SW480 (cell line): ENCODE measurements around the gene TCF7L2.
"Not testable (repeated sequence)": the region's sequence is repeated elsewhere in the genome, so short reads cannot be mapped to it uniquely, and the experiment has no call there.

Experiments used
- DNase-seq: peaks from one replicate; pipeline ENCODE4 v3.0.0-alpha.2; 2016; ENCODE audit warnings: low spot score

TCF7L2 gene

DNA sequence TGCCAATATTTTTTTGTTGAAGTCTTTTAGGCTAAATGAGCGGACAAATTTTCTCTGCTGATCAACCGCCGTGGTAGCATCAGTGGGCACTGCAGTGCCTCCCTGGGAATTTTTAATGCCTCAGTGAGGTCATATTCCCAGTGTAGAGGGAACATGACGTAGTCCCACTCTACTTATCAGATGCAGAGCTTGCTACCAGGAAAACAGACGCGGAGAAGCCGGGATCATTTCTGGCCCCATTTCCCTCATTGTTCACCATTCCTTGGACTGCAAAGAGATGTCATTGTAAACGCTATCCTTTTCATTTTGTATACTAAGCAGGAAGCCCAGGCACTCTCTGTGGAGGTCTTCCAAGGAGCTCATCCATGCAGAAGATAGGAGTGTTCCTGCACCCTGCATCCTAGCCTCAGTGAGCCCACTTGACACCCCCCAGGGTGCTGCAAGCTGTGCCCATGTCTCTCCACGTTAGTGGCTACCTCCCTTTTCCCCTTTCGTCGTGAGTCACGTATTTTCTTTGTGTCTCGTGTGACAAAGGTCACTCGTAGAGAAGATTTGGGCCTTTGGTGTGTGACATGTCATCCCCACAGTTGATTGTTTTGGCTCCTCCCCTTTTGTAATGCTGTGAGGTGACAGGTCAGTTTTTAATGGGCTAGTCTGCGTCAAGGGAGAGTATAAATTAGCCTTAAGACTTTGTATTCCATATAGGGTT is 145.5 kb downstream of the TCF7L2 start:
- no peak for DNase-seq

DNA sequence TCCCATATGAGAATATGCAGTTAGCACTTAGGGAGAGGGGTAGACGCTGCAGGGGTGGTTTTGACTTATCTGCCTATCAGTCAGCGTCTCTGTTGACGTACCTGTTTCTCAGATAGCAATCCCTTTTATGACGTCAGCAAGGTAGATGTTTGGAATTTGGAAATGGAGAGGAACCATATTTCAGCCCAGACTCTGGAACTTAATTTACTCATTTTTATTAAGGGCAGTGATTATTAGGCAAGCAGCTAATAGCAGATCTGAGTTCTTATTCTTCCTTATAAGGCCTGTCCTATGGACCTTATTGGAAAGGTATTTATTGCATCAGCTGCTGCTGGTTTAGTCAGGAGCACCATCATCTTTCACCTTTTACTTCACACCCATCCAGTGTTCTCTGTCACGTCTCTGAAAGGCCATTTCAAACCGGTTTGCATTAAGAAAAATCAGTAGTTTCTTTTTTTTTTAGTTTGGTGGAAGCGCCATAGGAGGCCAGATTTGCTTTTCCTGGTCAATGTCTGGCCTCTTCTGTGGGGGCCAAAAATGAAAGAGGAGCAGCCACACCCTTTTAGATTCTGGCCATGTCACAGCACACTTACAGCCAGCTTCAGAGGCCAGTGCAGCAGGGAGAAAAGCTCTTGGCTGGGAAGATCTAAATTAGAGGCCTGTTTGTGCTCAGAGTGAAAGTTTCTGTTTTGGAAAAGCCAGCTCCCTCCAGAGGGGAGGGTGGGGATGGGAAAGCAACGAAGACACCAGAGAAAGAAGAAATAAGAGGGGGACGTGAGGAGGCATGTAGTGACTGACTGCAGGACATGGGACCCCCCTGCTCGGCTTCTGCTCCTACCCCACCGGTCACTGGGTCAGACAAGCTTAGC is 146.3 kb downstream of the TCF7L2 start:
- DNase-seq, result no peak

DNA sequence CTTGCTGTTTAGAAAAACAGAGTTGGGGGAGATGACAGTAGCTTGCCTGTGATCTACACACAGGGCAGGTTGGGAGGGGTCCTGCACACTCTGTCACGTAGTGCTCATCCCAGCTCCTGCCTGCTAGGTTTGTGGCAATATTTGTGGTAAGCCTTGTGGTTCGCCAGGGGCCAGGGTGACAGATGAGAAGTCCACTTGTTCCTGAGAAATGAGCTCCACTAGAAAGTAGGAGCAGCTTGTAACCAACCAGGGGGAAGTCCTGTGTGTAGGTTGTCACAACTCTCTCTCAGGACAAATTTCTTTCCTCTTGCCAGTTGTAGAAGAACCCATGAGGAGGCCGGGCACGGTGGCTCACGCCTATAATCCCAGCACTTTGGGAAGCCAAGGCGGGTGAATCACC is 147.0 kb downstream of the TCF7L2 start:
- DNase-seq, result no peak

DNA sequence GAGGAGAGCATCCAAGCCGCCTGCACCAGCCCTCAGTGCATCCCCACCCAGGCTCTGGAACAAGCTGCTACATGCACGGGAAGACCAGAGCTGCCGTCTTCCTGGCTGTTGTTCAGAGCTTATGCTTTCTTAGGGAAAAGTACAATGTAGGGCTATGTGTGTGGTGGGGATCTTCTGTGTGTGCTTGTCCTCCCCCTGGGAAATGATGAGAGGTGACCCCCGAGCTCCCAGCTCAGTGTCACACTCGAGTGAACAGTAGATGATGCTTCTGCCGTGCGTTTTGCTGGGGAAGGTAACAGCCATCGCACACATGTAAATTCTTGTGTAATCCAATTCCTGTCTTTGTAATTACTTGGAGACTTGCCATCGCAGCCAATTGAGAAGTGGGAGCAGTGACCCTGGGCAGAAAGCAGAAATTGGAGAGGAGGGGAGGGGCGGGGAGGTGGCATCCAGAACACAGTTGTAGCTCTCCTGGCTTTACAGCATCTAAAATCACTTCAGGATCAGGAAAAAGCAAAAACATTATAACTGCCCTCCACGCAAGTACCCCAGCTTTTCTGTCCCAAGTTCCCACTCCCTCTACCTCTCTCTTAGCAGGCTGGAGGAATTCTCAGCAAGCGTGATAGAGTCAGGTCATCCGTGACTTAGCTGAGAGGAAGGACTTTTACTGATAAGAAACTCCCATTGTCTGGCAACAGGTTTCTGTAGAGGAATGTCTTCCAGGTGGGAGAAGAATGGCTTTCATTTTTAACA is 149.6 kb downstream of the TCF7L2 start:
- no peak for DNase-seq

DNA sequence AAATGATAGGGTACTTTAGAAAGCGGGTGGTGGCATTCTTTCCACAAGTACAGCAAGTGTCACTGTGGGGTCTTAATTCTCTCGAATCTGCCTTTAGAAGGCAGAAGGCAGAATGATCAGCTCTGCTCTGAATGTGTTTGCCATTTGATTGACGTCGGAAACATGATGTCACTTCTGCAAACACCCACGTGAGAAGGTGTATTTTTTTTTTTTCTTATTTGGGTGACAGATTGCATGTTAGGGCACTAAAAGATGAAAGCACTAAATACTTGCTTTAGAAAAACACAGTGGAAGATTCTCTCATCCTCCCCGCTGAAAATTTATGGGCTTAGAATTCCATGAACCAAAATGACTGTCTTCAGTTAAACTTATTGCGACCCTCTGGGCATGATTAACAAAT is 150.2 kb downstream of the TCF7L2 start:
- no peak for DNase-seq

DNA sequence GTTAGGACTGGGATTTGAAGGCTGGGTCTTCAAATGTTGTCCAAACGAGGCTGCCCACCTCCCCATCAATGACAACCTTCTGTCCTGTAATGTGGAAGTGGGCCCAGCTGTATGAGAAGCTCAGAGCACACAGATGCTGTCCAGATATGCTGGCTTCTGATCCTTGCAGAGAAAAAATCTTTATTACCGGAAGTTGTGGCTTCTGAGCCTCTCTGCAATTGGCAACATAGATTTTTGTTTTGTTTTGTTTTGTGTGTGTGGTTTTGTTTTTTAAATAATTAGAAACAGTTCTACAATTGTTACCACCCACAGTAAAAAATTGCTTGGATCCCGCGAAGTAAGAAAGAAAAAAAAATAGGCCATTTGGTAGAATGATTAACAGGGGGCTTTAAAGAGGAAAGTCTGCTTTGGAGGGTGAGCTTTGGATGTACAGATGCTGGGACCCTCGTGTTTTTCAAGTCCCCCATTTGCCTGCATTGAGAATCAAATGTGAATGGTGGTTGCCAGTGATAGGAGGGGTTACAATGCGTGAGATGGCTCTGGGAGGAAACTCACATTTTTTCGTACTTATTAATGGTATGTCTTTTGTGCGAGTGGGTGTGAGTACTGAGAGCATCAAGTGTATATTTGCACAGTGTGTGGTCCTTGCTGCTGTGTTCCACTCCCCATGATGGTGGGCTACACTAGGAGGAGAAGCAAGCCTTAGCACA is 153.2 kb downstream of the TCF7L2 start:
- no peak for DNase-seq

DNA sequence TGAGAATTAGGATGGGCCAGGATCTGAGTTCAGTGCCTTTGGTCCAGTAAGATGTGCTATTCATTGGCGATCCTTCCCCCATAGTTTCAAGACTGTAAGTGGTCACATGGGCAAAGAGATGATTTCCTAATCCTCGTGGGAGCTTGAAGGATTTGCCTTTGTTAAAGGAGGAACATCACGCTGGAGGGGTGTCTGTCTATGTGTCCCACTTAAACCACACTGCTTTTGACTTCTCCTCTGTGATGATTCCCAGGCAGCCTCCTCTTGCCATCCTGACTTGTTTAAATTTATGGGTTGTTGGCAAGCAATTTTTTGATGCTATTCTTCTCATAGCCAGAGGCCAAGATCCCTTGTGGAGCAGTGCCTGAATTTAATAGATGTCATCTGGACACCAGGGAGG is 154.0 kb downstream of the TCF7L2 start:
- no peak for DNase-seq

DNA sequence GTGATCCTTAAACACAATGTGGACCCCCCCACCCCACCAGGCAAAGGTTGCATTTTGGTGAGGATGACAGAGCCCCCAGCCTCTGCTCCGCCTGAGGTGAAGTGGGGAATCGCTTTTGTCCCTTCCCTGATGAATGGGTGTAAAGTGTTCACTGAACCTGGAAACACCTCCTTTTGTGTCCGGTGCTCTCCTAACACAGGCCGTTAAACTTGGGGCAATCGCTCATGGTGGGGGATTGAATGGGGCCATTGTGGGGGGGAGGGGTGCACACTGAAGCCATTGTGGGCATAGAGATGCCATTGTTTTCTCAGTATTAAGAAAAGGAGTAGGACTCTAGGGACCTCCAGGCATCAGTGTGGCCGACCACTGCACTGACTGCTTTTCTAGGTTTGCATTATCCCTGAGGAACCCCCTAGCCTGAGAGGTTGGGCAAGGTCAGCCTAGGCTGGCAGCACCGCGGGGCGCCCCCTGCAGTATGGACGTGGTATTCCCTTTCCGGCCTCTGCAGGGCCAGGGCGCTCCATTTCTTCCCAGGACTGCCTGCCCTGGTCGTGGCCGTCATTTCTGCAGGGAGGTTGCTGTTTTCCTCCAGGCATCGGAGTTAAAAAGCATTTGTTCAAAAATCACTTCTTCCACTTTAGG is 158.3 kb downstream of the TCF7L2 start:
- no peak for DNase-seq

DNA sequence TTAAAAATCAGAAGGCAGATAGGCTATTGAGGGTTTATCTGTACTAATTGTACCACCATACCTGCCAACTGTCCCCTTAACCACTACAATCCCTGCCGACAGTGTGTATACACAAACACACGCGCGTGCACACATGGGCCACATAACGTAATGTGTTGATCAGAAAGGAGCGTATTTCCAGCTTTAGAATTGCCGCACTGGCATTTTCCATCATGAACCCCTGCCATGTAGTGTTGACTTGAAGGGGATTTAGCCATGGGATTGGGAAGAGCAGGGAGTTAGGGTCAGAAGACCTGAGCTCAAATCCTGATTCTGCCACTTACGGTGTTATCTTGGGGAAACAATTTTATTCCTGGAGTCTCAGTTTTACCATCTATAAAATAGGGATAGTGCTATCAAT is 158.9 kb downstream of the TCF7L2 start:
- DNase-seq, result no peak

DNA sequence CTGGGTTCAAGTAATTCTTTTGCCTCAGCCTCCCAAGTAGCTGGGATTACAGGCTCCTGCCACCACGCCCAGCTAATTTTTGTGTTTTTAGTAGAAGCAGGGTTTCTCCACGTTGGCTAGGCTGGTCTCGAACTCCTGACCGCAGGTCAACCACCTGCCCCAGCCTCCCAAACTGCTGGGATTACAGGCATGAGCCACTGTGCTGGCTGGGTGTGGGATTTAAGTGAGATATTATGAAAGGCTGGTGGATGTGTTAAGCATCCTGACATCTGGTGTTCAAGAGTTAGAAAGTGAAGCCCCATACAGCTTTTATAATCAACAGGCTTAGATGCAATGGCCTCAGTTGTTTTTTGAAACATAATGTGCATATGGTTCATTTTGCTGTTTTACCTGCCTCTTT is 159.4 kb downstream of the TCF7L2 start:
- not testable (repeated sequence) for DNase-seq

DNA sequence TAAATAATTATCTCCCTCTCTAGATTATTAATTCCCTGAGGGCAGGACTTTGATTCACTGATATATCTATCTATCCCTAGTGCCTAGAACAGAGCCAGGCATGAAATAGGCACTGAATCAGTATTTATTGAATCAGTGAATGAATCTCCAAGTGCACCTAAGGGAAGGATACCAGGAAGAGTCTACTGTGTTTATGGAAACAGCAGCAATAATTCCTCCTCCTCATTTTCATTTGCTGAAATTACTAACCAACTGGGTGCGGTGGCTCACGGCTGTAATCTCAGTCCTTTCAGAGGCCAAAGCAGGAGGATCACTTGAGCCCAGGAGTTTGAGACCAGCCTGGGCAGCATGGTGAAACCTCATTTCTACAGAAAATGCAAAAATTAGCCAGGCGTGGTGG is 161.2 kb downstream of the TCF7L2 start:
- no peak for DNase-seq

DNA sequence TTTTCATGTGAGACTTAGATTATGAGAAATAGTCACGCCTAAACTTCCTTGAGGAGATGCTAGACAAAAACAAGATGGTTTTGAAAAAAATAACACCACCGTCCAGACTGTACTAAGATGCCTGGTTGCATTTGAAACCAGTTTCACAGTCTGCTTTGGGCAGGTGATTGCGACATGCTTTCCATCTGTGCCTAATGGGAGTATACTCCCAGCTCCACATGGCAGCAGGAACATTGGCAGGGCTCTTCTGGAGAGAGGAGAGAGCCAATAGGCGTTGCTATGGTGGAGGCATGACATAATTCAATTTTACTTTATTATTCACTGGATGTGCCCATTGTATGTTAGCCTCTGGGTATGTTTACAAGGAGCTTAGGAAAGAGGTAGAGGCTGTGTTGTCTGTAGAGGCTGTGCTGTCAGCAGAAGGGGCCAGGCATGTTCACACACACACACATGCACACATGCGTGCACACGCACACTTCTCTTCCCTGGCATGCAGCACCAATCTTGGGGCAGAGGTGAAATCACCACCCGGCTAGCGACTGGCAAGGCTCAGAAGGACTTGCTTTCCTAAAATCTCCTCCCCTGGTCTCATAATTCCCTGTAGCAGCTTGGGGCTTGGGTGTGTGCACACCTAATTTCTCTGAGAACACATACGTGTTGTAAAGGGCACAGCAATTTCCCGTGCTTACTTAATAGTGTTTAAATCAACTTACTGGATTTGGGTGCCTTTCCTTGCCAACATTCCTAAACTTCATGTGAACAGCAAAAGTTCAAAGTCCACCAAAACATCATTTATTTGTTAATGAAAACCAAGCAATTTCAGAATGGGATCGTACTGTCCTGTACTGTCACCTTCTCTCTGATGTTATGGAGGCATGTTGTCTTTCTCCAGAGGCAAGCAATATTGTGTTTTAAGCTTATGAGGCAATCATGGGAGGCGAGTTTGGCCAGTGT is 162.1 kb downstream of the TCF7L2 start:
- DNase-seq, result no peak

DNA sequence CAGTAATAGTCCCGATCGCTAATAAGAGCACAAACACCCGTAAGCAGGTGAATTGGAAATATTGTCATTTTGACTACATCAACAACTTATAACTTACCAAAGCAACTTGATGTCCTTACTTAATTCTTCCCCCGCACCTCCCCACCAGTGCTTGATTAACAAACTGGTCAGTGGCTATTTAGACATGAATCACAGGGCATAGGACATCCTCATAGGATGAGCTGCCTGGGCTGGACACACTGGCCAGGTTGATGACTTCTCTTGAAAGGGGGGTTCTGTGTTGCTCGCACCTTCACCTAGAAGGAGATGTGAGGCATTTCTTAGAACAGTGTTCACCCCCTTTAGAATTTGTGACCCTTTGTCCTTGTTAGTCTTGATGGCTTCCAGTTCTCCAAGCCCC is 163.2 kb downstream of the TCF7L2 start:
- DNase-seq, result no peak

DNA sequence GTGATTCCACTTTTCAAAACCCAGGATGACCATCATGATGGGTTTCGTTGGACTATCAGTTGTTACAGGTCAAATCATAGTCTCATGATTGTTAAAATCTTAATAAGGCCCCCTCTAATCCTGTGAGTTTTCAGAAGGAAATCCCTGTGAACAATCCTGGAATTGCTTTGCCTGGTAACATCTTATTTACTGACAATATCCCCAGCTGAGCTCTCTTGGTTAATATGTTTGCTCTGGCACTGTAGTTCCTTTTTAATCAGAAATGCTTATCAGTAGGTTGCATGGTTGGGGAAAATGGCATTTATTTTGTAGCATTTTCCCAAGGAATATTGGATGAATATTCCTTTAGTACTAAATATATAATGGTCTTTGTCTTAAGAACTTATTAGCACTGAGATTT is 163.9 kb downstream of the TCF7L2 start:
- no peak for DNase-seq

DNA sequence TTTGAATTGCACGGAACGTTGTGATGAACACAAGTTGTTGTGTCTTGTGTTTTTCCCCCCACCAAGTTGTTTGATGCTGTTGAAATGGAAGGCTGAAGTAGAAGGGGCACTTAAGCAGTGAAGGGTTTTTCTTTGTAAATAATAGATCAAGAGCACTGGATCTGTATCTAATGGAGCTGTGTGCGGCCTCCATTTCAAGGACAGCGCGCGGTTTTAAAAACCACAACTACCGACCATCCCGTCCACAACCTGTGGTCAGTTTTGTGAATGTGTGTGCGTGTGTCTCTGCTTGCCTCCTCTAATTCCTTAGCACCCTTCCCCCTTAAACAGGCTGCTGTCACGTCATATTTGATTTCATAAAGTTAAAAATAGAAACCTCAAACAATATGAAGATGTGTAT is 165.5 kb downstream of the TCF7L2 start:
- DNase-seq, result no peak

DNA sequence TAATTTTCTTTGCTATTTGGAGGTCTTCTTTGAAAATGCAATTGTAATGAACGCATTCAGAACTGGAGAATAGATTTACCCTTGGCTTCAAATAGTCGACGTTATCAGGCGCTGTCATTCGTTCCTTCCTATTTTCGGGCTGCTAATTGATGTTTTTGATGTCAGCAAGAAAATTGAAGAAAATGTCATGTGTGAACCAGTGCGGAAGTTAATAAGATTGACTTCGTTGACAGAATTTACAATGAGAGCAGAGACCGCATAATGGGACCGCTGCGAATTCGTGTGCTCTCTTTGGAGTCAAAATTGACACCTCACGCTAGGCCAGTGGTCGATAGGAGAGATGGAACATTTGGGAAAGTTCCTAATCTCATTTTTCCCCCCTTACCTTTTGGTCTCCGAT is 168.8 kb downstream of the TCF7L2 start:
- no peak for DNase-seq

DNA sequence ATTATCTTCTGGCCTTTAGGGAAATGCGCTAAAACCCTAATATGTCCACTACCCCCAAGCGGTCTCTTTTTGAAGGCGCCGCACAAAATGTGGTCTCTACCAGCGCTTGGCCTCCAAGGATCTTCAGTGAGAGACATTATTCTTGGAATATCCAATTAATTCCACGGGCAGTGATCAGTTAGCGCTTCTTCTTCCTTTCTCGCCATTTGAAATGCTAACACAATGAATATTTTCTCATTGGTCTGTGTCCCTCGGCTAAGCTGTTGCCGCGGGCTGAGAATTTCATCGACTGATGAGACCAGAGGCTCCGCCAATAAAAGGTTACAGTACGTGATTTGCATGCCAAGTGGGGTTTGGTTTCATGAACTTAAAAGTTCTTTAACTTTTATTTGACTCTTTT is 169.8 kb downstream of the TCF7L2 start:
- no peak for DNase-seq

DNA sequence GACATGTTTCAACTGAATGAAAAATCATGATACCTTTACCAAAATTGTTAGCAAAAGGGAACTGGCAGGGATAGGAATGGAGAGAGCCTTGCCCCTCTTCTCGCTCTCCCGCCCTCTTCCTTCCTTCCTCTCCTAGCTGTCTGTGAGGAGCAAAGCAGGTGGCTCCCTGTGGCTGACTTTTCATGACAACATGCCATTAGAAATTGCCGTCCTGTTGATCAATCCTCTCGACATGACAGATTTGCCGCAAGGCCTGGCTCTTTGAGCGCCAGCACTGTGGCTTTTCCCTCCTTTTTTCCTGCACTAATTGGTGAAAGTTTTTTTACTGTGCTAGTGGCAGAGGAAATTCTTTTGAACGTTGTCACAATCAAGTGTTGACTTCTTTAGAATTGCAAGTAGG is 171.1 kb downstream of the TCF7L2 start:
- DNase-seq, result no peak

DNA sequence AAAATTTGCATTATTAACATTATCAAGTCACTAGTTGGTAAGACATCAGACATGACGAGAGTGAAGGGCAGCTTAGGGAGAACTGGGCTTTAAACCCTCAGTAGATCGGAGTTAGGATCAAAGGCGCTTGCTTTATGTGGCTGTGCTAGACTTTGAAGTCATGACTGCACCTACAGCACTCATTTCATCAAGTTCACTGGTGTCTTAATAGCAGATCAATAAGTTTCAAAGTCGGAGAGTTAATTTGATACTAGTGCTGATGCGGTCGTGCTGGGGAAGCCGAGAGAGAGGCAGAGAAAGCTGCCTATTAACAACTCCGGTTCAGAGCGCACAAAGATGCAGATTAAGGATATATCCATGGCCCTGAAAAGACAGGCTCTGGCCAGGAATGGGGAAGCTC is 172.9 kb downstream of the TCF7L2 start:
- no peak for DNase-seq

DNA sequence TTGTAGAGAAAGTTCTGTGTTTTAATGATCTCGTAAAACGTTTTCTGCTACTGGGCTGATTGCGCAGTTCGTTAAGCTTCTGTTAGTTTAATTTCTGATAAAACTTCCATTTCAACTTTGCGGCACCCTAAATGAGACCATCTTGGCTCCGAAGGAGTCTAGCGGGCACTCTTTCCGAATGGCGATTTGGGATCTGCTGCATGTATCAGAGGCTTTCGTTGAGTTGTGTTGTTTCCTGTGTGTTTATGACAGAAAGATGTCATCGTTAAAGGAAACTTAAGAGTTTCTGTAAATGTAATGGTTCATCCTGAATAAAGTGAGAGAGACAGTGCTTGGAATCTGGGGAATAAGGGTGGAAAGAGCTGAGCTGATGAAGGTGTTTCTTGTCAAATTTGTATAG is 174.7 kb downstream of the TCF7L2 start:
- no peak for DNase-seq

DNA sequence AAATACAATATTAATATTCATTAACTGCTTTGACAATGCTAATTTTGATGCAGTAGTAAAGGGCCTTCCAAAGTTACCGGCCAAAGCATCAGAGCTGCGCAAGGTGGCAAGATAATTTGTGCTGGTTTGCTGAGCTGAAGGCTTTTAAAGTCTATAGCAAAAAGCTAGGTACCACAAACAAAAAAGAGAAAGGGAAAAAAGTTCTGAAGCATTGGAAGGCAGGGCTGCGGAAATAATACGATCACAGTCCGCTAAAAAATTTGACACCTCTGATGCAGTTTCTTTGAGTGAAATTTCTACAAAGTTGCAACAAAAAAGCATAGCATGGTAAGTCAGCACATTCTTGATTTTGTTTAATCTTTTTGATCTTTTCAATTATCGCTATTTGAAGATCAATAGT is 175.6 kb downstream of the TCF7L2 start:
- no peak for DNase-seq
